GM23248 (cell line): ENCODE data around the gene ZNF593OS. TPM values are rescaled to one million over a fixed set of nuclear protein-coding genes. Genes with fewer than 3 reads are reported as not detected.

Source experiments
- DNase-seq: peaks from one replicate; pipeline ENCODE4 v3.0.0-alpha.2; 2015
- H2AFZ ChIP-seq: fragments of 200-600 bp; sonication (generic); 2 replicates; pipeline ENCODE4 v1.6.1; 2016; ENCODE audit warnings: antibody characterized with exemption
- H3F3A ChIP-seq: fragments of 200-600 bp; sonication (generic); 2 replicates; pipeline ENCODE4 v1.6.1; 2016; ENCODE audit warnings: mild to moderate bottlenecking, antibody characterized with exemption, mixed run types; ENCODE audit not compliant: insufficient read depth
- H3K27ac ChIP-seq: fragments of 200-600 bp; sonication (generic); 2 replicates; pipeline ENCODE4 v1.5.1; 2016; ENCODE audit warnings: mild to moderate bottlenecking
- H3K27me3 ChIP-seq: fragments of 200-600 bp; sonication (generic); replicated peaks from 2 replicates; pipeline ENCODE4 v1.6.1; 2016; ENCODE audit warnings: mild to moderate bottlenecking; ENCODE audit not compliant: insufficient read depth
- H3K36me3 ChIP-seq: fragments of 200-600 bp; sonication (generic); 2 replicates; pipeline ENCODE4 v1.6.1; 2016; ENCODE audit warnings: low read depth, mild to moderate bottlenecking
- H3K4me1 ChIP-seq: fragments of 200-600 bp; sonication (generic); 2 replicates; pipeline ENCODE4 v1.6.1; 2016; ENCODE audit warnings: mild to moderate bottlenecking; ENCODE audit not compliant: insufficient read depth
- H3K4me2 ChIP-seq: fragments of 200-600 bp; sonication (generic); one replicate; pipeline ENCODE4 v1.6.1; 2016; ENCODE audit warnings: mild to moderate bottlenecking; ENCODE audit not compliant: unreplicated experiment
- H3K4me3 ChIP-seq: fragments of 200-600 bp; sonication (generic); 2 replicates; pipeline ENCODE4 v1.5.1; 2016; ENCODE audit warnings: mild to moderate bottlenecking
- H3K79me2 ChIP-seq: fragments of 200-600 bp; sonication (generic); 2 replicates; pipeline ENCODE4 v1.6.1; 2016; ENCODE audit warnings: mild to moderate bottlenecking; ENCODE audit not compliant: insufficient read depth
- H3K9ac ChIP-seq: fragments of 200-600 bp; sonication (generic); 2 replicates; pipeline ENCODE4 v1.6.1; 2016; ENCODE audit warnings: mild to moderate bottlenecking
- H3K9me2 ChIP-seq: fragments of 200-600 bp; sonication (generic); 2 replicates; pipeline ENCODE4 v1.6.1; 2016; ENCODE audit warnings: mixed run types, mild to moderate bottlenecking, moderate library complexity; ENCODE audit not compliant: insufficient read depth
- H3K9me3 ChIP-seq: fragments of 200-600 bp; sonication (generic); one replicate; pipeline ENCODE4 v1.6.1; 2017; ENCODE audit warnings: low read depth
- H4K20me1 ChIP-seq: fragments of 200-600 bp; sonication (generic); 2 replicates; pipeline ENCODE4 v1.6.0; 2016; ENCODE audit not compliant: insufficient read depth
- EZH2 ChIP-seq: fragments of 200-600 bp; sonication (generic); IDR thresholded peaks from 2 replicates; pipeline ENCODE4 v1.6.1; 2018; ENCODE audit warnings: antibody characterized with exemption, mild to moderate bottlenecking; ENCODE audit not compliant: insufficient read depth, poor library complexity, severe bottlenecking
- EZH2phosphoT487 ChIP-seq: fragments of 200-600 bp; sonication (generic); IDR thresholded peaks from 2 replicates; pipeline ENCODE4 v1.6.1; 2018; ENCODE audit warnings: antibody characterized with exemption, moderate library complexity, mild to moderate bottlenecking, low read depth; ENCODE audit not compliant: insufficient read depth
- WGBS, 2 experiments: methylation state at CpG; one replicate each; pipeline ENCODE4 v1.1.6; 2015 to 2017; ENCODE audit warnings: low lambda C conversion rate in 2 of 2, low coverage in 1 of 2; ENCODE audit errors: missing lambda C conversion rate in 2 of 2; 5-methylcytosine and 5-hydroxymethylcytosine counted together
- in situ Hi-C: fragments of 300-500 bp; cut with MboI; formaldehyde crosslinking; loops from 2 replicates; pipeline ENCODE4 v1.15.0; 2020
- polyA plus RNA-seq: library from polyadenylated mRNA; unstranded; fragments of >200 nt; fragmentation: Nextera tagmentation; extraction: Ambion mirVana; gene quantifications from 2 replicates; pipeline ENCODE4 v1.2.1, GENCODE V29; 2016
- total RNA-seq: library from RNA; depleted of rRNA; stranded (reverse); fragments of >200 nt; shearing (Covaris generic); gene quantifications from 2 replicates; pipeline ENCODE4 v1.2.3, GENCODE V29; 2014

The ZNF593OS gene
- total and polyA plus RNA-seq, 2 experiments from 2014 or later, result 0.85 TPM; not detected in 1

DNA sequence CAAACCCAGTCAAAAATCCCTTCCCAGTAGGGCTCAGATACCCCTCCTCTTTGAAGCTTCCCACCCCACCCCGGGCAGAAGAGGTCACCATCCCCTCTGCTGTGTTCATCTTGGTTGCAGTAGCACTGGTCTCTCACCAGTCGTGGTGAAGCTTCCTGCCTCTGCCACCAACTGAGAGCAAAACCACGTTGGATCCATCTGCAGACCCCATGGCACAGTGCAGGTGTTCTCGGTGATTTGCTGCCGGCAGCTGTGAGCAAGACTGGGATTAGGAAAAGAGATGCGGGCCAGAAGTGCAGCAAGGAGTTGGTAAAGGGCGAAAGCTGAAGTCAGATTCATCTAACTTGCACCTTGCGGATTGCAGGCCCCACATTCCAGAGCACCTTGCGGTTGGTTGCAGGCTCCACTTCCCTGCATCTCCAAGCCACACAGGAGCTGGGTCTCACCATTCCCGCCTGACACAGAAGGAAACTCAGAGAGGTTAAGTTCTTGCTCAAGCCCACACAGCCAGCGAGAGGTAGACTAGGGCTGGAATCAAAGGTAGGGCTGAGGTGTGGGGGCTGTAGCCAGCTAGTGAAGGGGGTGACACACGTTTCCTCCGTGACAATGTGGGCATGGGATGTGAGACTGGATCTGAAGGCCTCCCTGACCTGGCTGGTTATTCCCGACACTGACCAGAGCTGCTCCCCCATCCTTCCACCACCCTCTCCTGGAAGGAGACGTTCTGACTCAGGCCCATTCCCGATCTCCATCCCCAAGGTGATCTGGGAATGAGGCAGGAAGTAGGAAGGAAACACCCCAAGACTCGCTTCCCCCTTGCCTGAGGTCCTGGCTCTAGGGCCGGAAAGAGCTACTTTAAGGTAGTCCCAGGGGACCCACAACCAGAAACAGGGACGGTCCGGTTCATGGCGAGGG lies 16.0 kb downstream of the ZNF593OS start:
- no peak overlapping the region for H2AFZ ChIP-seq
- 53 to 59% methylated on average over 21 of the region's 21 CpGs for WGBS, 2 experiments
- no peak overlapping the region for H3K4me3 ChIP-seq
- H3K79me2 ChIP-seq, result no peaks in the 10 kb centered on the region
- in situ Hi-C loops, result no loop called here
- no peaks in the 10 kb centered on the region for H3K4me1 ChIP-seq
- peaks cover 20% of the 10 kb centered on the region; the same call in 1 of the 2 replicates for H3K27me3 ChIP-seq
- no peak overlapping the region for H3K4me2 ChIP-seq
- H3K9ac ChIP-seq, result no peak overlapping the region
- H3K9me3 ChIP-seq, result no peaks in the 10 kb centered on the region
- no peaks in the 10 kb centered on the region for H3K9me2 ChIP-seq
- H3F3A ChIP-seq, result no peaks in the 10 kb centered on the region
- H4K20me1 ChIP-seq, result no peaks in the 10 kb centered on the region
- no peaks in the 10 kb centered on the region for H3K36me3 ChIP-seq
- no peak overlapping the region for H3K27ac ChIP-seq
- TF ChIP-seq EZH2, result no peak
- no peak for TF ChIP-seq EZH2phosphoT487
- no peak for DNase-seq

DNA sequence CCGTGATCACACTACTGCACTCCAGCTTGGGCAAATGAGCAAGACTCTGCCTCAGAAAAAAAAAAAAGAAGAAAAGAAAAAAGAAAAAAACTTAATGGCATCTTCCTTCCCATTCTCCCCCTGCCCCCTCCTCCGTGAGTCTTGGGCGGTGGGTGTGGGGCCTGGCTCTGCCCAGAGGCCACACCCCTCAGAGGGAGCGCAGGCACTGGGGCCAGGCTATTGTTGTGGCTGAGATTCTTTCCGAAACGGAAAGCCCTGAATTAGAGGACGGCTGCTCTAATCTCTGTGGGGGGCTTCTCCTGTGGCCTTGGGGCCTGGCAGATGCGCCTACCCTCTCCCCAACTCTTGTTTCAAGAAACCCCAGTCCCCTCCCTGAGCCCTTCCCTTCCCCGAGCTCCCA lies 16.9 kb downstream of the ZNF593OS start:
- TF ChIP-seq EZH2phosphoT487, result no peak
- TF ChIP-seq EZH2, result no peak
- Histone ChIP-seq H3F3A (no peaks in the 10 kb centered on the region), H3K9me2 (no peaks in the 10 kb centered on the region), H2AFZ (no peak overlapping the region), H3K4me3 (no peak overlapping the region), H3K79me2 (no peaks in the 10 kb centered on the region), H3K4me2 (no peak overlapping the region), H3K4me1 (no peaks in the 10 kb centered on the region), H3K9ac (no peak overlapping the region), H3K36me3 (no peaks in the 10 kb centered on the region), H4K20me1 (no peaks in the 10 kb centered on the region), H3K9me3 (no peaks in the 10 kb centered on the region), H3K27ac (no peak overlapping the region), H3K27me3 (peaks cover 27% of the 10 kb centered on the region)
- WGBS, 2 experiments, result 25% methylated on average over 9 of the region's 9 CpGs
- DNase-seq, result no peak
- in situ Hi-C loops, result no loop called here

GRCh38 chr1:26153966-26154532 lies 17.6 kb downstream of the ZNF593OS start:
- Histone ChIP-seq H2AFZ (no peak overlapping the region), H3K4me2 (no peak overlapping the region), H3K36me3 (no peaks in the 10 kb centered on the region), H3K79me2 (no peaks in the 10 kb centered on the region), H3K27me3 (peaks cover 32% of the 10 kb centered on the region), H3K4me1 (no peaks in the 10 kb centered on the region), H4K20me1 (no peaks in the 10 kb centered on the region), H3K4me3 (no peak overlapping the region), H3K27ac (no peak overlapping the region), H3F3A (no peaks in the 10 kb centered on the region), H3K9me2 (no peaks in the 10 kb centered on the region), H3K9me3 (no peaks in the 10 kb centered on the region), H3K9ac (no peak overlapping the region)
- 43 to 45% methylated on average over 5 of the region's 5 CpGs for WGBS, 2 experiments
- no peak for DNase-seq
- in situ Hi-C loops, result no loop called here
- TF ChIP-seq EZH2 (no peak), EZH2phosphoT487 (no peak)

GRCh38 chr1:26148887-26149286 lies 22.7 kb downstream of the ZNF593OS start:
- no peak overlapping the region for H2AFZ ChIP-seq
- no peaks in the 10 kb centered on the region for H3F3A ChIP-seq
- no peak overlapping the region for H3K9ac ChIP-seq
- H3K9me3 ChIP-seq, result no peaks in the 10 kb centered on the region
- no peaks in the 10 kb centered on the region for H3K79me2 ChIP-seq
- no peaks in the 10 kb centered on the region for H4K20me1 ChIP-seq
- H3K27ac ChIP-seq, result no peak overlapping the region
- H3K4me2 ChIP-seq, result no peak overlapping the region
- no peaks in the 10 kb centered on the region for H3K9me2 ChIP-seq
- no peaks in the 10 kb centered on the region for H3K4me1 ChIP-seq
- in situ Hi-C loops, result no loop called here
- no peaks in the 10 kb centered on the region for H3K36me3 ChIP-seq
- H3K27me3 ChIP-seq, result peaks cover 47% of the 10 kb centered on the region
- no peak for DNase-seq
- H3K4me3 ChIP-seq, result no peak overlapping the region
- no peak for TF ChIP-seq EZH2phosphoT487
- TF ChIP-seq EZH2, result no peak
